ENCODE measurements around the gene CKMT2.
"Not testable (repeated sequence)": the region's sequence is repeated elsewhere in the genome, so short reads cannot be mapped to it uniquely, and the experiment has no call there.

The CKMT2 gene

GRCh38 chr5:81270394-81271027 is 37.4 kb downstream of the CKMT2 start:
- H3K4me1 ChIP-seq (ENCODE audit: control extremely low read depth in 1 of 4, control insufficient read depth in 4 of 4, insufficient read depth in 4 of 4, low read length in 3 of 4); H3K36me3 ChIP-seq (ENCODE audit: control insufficient read depth in 4 of 4, insufficient read depth in 4 of 4, low read length in 3 of 4); H3K27me3 ChIP-seq (replicated peaks in 2 of 5; ENCODE audit: control insufficient read depth in 4 of 5, insufficient read depth in 5 of 5, low read length in 4 of 5); DNase-seq; H3K27ac ChIP-seq (ENCODE audit: insufficient read depth in 1 of 2, low read depth in 1 of 2, low read length in 2 of 2, poor library complexity in 1 of 2, severe bottlenecking in 2 of 2); H3K4me3 ChIP-seq (ENCODE audit: control insufficient read depth in 1 of 7, extremely low read depth in 1 of 7, insufficient read depth in 4 of 7, low read depth in 2 of 7, low read length in 6 of 7); CTCF ChIA-PET; POLR2A ChIA-PET: not testable (repeated sequence)
- 100% methylated on average over 2 of the region's 2 CpGs for WGBS (ENCODE audit: insufficient coverage)
- peaks cover 0 to 28% (median 2%) of the 10 kb centered on the region in 5 experiments for H3K9me3 ChIP-seq (ENCODE audit: control extremely low read depth in 1 of 5, control insufficient read depth in 4 of 5, insufficient read depth in 2 of 5, low read depth in 1 of 5, low read length in 4 of 5)

- no peaks in the 10 kb centered on the region for H3K27me3 ChIP-seq (replicated peaks in 2 of 5; ENCODE audit: control insufficient read depth in 4 of 5, insufficient read depth in 5 of 5, low read length in 4 of 5)
- no peak overlapping the region for H3K4me3 ChIP-seq (ENCODE audit: control insufficient read depth in 1 of 7, extremely low read depth in 1 of 7, insufficient read depth in 4 of 7, low read depth in 2 of 7, low read length in 6 of 7)
- no peaks in the 10 kb centered on the region for H3K4me1 ChIP-seq (ENCODE audit: control extremely low read depth in 1 of 4, control insufficient read depth in 4 of 4, insufficient read depth in 4 of 4, low read length in 3 of 4)
- WGBS (ENCODE audit: insufficient coverage), result no CpG with 5 or more reads among the region's 1 CpG
- H3K27ac ChIP-seq (ENCODE audit: insufficient read depth in 1 of 2, low read depth in 1 of 2, low read length in 2 of 2, poor library complexity in 1 of 2, severe bottlenecking in 2 of 2), result no peak overlapping the region
- no peak for DNase-seq
- H3K36me3 ChIP-seq (ENCODE audit: control insufficient read depth in 4 of 4, insufficient read depth in 4 of 4, low read length in 3 of 4), result peaks cover 0 to 3% (median under 1%) of the 10 kb centered on the region in 4 experiments
- CTCF ChIA-PET, result no interaction called here
- POLR2A ChIA-PET, result no interaction called here
- H3K9me3 ChIP-seq (ENCODE audit: control extremely low read depth in 1 of 5, control insufficient read depth in 4 of 5, insufficient read depth in 2 of 5, low read depth in 1 of 5, low read length in 4 of 5), result peaks cover 0 to 3% (median 1%) of the 10 kb centered on the region in 5 experiments
Measured at GRCh38 chr5:81283976-81284375, 50.9 kb downstream of the CKMT2 start.

GRCh38 chr5:81286059-81286617 is 53.0 kb downstream of the CKMT2 start:
- WGBS (ENCODE audit: insufficient coverage), result 100% methylated on average over 1 of the region's 3 CpGs
- Histone ChIP-seq H3K4me1 (ENCODE audit: control extremely low read depth in 1 of 4, control insufficient read depth in 4 of 4, insufficient read depth in 4 of 4, low read length in 3 of 4) (no peaks in the 10 kb centered on the region), H3K27ac (ENCODE audit: insufficient read depth in 1 of 2, low read depth in 1 of 2, low read length in 2 of 2, poor library complexity in 1 of 2, severe bottlenecking in 2 of 2) (no peak overlapping the region), H3K9me3 (ENCODE audit: control extremely low read depth in 1 of 5, control insufficient read depth in 4 of 5, insufficient read depth in 2 of 5, low read depth in 1 of 5, low read length in 4 of 5) (peaks cover 0 to 6% (median 0%) of the 10 kb centered on the region in 5 experiments), H3K27me3 (replicated peaks in 2 of 5; ENCODE audit: control insufficient read depth in 4 of 5, insufficient read depth in 5 of 5, low read length in 4 of 5) (no peaks in the 10 kb centered on the region), H3K36me3 (ENCODE audit: control insufficient read depth in 4 of 4, insufficient read depth in 4 of 4, low read length in 3 of 4) (peaks cover 0 to 4% (median 1%) of the 10 kb centered on the region in 4 experiments), H3K4me3 (ENCODE audit: control insufficient read depth in 1 of 7, extremely low read depth in 1 of 7, insufficient read depth in 4 of 7, low read depth in 2 of 7, low read length in 6 of 7) (no peak overlapping the region)
- CTCF ChIA-PET, result interaction anchor here (1.1 to 1.8 kb wide), 2 partner anchors 13 to 14 kb away, joined by 3 to 12 read pairs; no protein-coding TSS in a partner anchor
- POLR2A ChIA-PET, result no interaction called here
- DNase-seq, result no peak

- WGBS (ENCODE audit: insufficient coverage), result 100% methylated on average over 2 of the region's 4 CpGs
- DNase-seq, result no peak
- peaks cover 0 to 6% (median 2%) of the 10 kb centered on the region in 4 experiments for H3K36me3 ChIP-seq (ENCODE audit: control insufficient read depth in 4 of 4, insufficient read depth in 4 of 4, low read length in 3 of 4)
- H3K4me3 ChIP-seq (ENCODE audit: control insufficient read depth in 1 of 7, extremely low read depth in 1 of 7, insufficient read depth in 4 of 7, low read depth in 2 of 7, low read length in 6 of 7), result no peak overlapping the region
- no peak overlapping the region for H3K27ac ChIP-seq (ENCODE audit: insufficient read depth in 1 of 2, low read depth in 1 of 2, low read length in 2 of 2, poor library complexity in 1 of 2, severe bottlenecking in 2 of 2)
- H3K4me1 ChIP-seq (ENCODE audit: control extremely low read depth in 1 of 4, control insufficient read depth in 4 of 4, insufficient read depth in 4 of 4, low read length in 3 of 4), result no peaks in the 10 kb centered on the region
- no peaks in the 10 kb centered on the region for H3K27me3 ChIP-seq (replicated peaks in 2 of 5; ENCODE audit: control insufficient read depth in 4 of 5, insufficient read depth in 5 of 5, low read length in 4 of 5)
- H3K9me3 ChIP-seq (ENCODE audit: control extremely low read depth in 1 of 5, control insufficient read depth in 4 of 5, insufficient read depth in 2 of 5, low read depth in 1 of 5, low read length in 4 of 5), result peaks cover 0 to 18% (median 9%) of the 10 kb centered on the region in 5 experiments
- ChIA-PET CTCF (interaction anchor here (0.7 to 1.8 kb wide), 4 partner anchors 9 to 543 kb away, joined by 3 to 12 read pairs (median 3); no protein-coding TSS in a partner anchor), POLR2A (no interaction called here)
Measured at GRCh38 chr5:81288021-81288433, 54.9 kb downstream of the CKMT2 start.

GRCh38 chr5:81290146-81290545 is 57.0 kb downstream of the CKMT2 start:
- no peak for DNase-seq
- WGBS (ENCODE audit: insufficient coverage), result no CpG with 5 or more reads among the region's 1 CpG
- CTCF ChIA-PET, result interaction anchor here (2.0 kb wide), 1 partner anchor 10 kb away, joined by 5 read pairs; no protein-coding TSS in a partner anchor

GRCh38 chr5:81292130-81292529 is 59.0 kb downstream of the CKMT2 start:
- no peaks in the 10 kb centered on the region for H3K4me1 ChIP-seq (ENCODE audit: control extremely low read depth in 1 of 4, control insufficient read depth in 4 of 4, insufficient read depth in 4 of 4, low read length in 3 of 4)
- ChIA-PET CTCF (interaction anchor here (2.0 kb wide), 1 partner anchor 8 kb away, joined by 5 read pairs; no protein-coding TSS in a partner anchor), POLR2A (no interaction called here)
- no peak overlapping the region for H3K4me3 ChIP-seq (ENCODE audit: control insufficient read depth in 1 of 7, extremely low read depth in 1 of 7, insufficient read depth in 4 of 7, low read depth in 2 of 7, low read length in 6 of 7)
- no peak for DNase-seq
- 100% methylated on average over 2 of the region's 2 CpGs for WGBS (ENCODE audit: insufficient coverage)
- no peak overlapping the region for H3K27ac ChIP-seq (ENCODE audit: insufficient read depth in 1 of 2, low read depth in 1 of 2, low read length in 2 of 2, poor library complexity in 1 of 2, severe bottlenecking in 2 of 2)
- peaks cover 0 to 6% (median 3%) of the 10 kb centered on the region in 4 experiments for H3K36me3 ChIP-seq (ENCODE audit: control insufficient read depth in 4 of 4, insufficient read depth in 4 of 4, low read length in 3 of 4)
- peaks cover 5 to 27% (median 12%) of the 10 kb centered on the region in 5 experiments for H3K9me3 ChIP-seq (ENCODE audit: control extremely low read depth in 1 of 5, control insufficient read depth in 4 of 5, insufficient read depth in 2 of 5, low read depth in 1 of 5, low read length in 4 of 5)
- H3K27me3 ChIP-seq (replicated peaks in 2 of 5; ENCODE audit: control insufficient read depth in 4 of 5, insufficient read depth in 5 of 5, low read length in 4 of 5), result no peaks in the 10 kb centered on the region

More at GRCh38 chr5:81290146-81290545, 57.0 kb downstream of the CKMT2 start:
- Histone ChIP-seq H3K27me3 (replicated peaks in 2 of 5; ENCODE audit: control insufficient read depth in 4 of 5, insufficient read depth in 5 of 5, low read length in 4 of 5) (no peaks in the 10 kb centered on the region), H3K27ac (ENCODE audit: insufficient read depth in 1 of 2, low read depth in 1 of 2, low read length in 2 of 2, poor library complexity in 1 of 2, severe bottlenecking in 2 of 2) (no peak overlapping the region), H3K4me3 (ENCODE audit: control insufficient read depth in 1 of 7, extremely low read depth in 1 of 7, insufficient read depth in 4 of 7, low read depth in 2 of 7, low read length in 6 of 7) (no peak overlapping the region), H3K4me1 (ENCODE audit: control extremely low read depth in 1 of 4, control insufficient read depth in 4 of 4, insufficient read depth in 4 of 4, low read length in 3 of 4) (no peaks in the 10 kb centered on the region), H3K36me3 (ENCODE audit: control insufficient read depth in 4 of 4, insufficient read depth in 4 of 4, low read length in 3 of 4) (peaks cover 0 to 6% (median 3%) of the 10 kb centered on the region in 4 experiments), H3K9me3 (ENCODE audit: control extremely low read depth in 1 of 5, control insufficient read depth in 4 of 5, insufficient read depth in 2 of 5, low read depth in 1 of 5, low read length in 4 of 5) (peaks cover 5 to 27% (median 12%) of the 10 kb centered on the region in 5 experiments)
- POLR2A ChIA-PET, result no interaction called here

- CTCF ChIA-PET; H3K4me3 ChIP-seq (ENCODE audit: control insufficient read depth in 1 of 7, extremely low read depth in 1 of 7, insufficient read depth in 4 of 7, low read depth in 2 of 7, low read length in 6 of 7); H3K36me3 ChIP-seq (ENCODE audit: control insufficient read depth in 4 of 4, insufficient read depth in 4 of 4, low read length in 3 of 4); H3K27ac ChIP-seq (ENCODE audit: insufficient read depth in 1 of 2, low read depth in 1 of 2, low read length in 2 of 2, poor library complexity in 1 of 2, severe bottlenecking in 2 of 2); H3K27me3 ChIP-seq (replicated peaks in 2 of 5; ENCODE audit: control insufficient read depth in 4 of 5, insufficient read depth in 5 of 5, low read length in 4 of 5); DNase-seq; POLR2A ChIA-PET; H3K4me1 ChIP-seq (ENCODE audit: control extremely low read depth in 1 of 4, control insufficient read depth in 4 of 4, insufficient read depth in 4 of 4, low read length in 3 of 4): not testable (repeated sequence)
- 100% methylated on average over 4 of the region's 5 CpGs for WGBS (ENCODE audit: insufficient coverage)
- H3K9me3 ChIP-seq (ENCODE audit: control extremely low read depth in 1 of 5, control insufficient read depth in 4 of 5, insufficient read depth in 2 of 5, low read depth in 1 of 5, low read length in 4 of 5), result peaks cover 5 to 27% (median 12%) of the 10 kb centered on the region in 5 experiments
Measured at GRCh38 chr5:81294021-81294420, 60.9 kb downstream of the CKMT2 start.
